HEK293T (cell line): ENCODE results near the gene FAM25A.
"Not testable (repeated sequence)": the region's sequence is repeated elsewhere in the genome, so short reads cannot be mapped to it uniquely, and the experiment has no call there.

Experiments
- HDGF ChIP-seq: fragments of 450-650 bp; IDR thresholded peaks from 2 replicates; pipeline ENCODE4 v1.6.1; 2017; ENCODE audit warnings: antibody characterized with exemption, borderline replicate concordance
- TF ChIP-seq, protein P1 (sequence below): fragments of 450-650 bp; IDR thresholded peaks from 2 replicates; pipeline ENCODE4 v1.6.1; 2016

DNA sequence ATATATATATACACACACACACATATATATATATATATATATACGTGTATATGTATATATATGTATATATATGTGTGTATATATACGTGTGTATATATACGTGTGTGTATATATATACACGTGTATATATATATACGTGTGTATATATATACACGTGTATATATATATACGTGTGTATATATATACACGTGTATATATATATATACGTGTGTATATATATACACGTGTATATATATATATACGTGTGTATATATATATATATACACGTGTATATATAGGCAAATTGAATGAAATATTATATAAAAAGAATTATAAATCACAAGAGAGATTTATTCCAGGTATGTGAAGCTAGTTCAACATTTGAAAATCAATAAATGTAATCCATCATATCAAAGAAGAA is 28.7 kb upstream of the FAM25A start:
- TF ChIP-seq HDGF: not testable (repeated sequence)
- TF ChIP-seq, protein P1, sequence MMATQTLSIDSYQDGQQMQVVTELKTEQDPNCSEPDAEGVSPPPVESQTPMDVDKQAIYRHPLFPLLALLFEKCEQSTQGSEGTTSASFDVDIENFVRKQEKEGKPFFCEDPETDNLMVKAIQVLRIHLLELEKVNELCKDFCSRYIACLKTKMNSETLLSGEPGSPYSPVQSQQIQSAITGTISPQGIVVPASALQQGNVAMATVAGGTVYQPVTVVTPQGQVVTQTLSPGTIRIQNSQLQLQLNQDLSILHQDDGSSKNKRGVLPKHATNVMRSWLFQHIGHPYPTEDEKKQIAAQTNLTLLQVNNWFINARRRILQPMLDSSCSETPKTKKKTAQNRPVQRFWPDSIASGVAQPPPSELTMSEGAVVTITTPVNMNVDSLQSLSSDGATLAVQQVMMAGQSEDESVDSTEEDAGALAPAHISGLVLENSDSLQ: not testable (repeated sequence)
